HG03439 (cell line): Measurements from ENCODE around the gene SLC6A9.

Experiments used
- ATAC-seq: cut with Tn5 transposase; IDR thresholded peaks from one replicate; pipeline ENCODE4 v1.9.1; 2021; ENCODE audit warnings: mild to moderate bottlenecking, moderate library complexity; ENCODE audit not compliant: unreplicated experiment

SLC6A9 gene

GRCh38 chr1:44029911-44030604 lies 1.2 kb downstream of the SLC6A9 start:
- ATAC-seq: peak; percentile 86

GRCh38 chr1:44029260-44029910 lies 1.9 kb downstream of the SLC6A9 start:
- peak; percentile 25 for ATAC-seq

DNA sequence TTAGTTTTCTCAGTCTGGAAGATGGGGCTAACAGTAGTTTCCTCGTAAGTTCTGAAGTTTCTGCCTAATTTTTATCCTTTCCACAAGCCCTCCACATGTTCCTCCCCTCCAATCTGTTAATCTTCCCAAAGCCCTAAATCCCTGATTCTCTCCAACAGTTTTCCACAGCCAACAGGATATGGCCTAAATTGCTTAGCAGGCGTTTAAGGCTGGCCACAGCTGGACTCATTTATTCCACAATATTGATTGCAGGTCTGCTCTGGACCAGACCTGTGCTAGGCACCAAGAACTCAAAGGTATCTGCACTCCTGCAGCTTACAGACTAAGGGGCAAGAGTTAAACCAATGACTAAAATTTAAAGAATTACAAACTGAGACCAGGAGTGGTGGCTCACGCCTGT lies 3.9 kb downstream of the SLC6A9 start:
- ATAC-seq: no peak

GRCh38 chr1:44025816-44026215 lies 5.4 kb downstream of the SLC6A9 start:
- ATAC-seq: no peak

DNA sequence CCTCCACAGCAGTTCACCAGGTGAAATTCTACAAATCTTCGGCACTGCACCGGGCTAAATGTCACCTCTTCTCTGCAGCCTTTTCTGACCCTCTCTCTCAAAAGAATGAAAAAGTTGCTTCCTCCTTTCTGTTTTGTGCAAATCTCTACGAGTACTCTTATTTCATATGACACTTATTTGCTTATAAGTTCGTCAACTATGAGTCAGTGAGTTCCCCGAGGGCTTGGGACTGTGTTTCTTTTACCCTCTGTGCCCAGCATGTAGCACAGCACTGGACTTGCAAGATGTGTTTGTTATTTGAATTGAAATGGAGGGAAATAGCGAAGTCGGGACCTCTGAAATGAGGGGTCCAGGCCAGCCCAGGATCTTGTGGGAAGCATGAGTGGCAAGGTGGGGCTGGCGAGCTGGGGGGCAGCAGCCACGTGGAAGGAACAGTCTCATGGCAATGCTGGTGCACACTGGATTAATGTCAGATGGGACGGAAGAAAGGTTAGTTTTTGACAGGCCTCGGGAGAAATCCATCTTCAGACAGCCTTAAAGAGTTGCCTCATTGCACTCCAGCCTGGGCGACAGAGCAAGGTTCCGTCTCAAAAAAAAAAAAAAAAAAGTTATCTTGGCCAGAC lies 6.2 kb downstream of the SLC6A9 start:
- ATAC-seq: no peak

DNA sequence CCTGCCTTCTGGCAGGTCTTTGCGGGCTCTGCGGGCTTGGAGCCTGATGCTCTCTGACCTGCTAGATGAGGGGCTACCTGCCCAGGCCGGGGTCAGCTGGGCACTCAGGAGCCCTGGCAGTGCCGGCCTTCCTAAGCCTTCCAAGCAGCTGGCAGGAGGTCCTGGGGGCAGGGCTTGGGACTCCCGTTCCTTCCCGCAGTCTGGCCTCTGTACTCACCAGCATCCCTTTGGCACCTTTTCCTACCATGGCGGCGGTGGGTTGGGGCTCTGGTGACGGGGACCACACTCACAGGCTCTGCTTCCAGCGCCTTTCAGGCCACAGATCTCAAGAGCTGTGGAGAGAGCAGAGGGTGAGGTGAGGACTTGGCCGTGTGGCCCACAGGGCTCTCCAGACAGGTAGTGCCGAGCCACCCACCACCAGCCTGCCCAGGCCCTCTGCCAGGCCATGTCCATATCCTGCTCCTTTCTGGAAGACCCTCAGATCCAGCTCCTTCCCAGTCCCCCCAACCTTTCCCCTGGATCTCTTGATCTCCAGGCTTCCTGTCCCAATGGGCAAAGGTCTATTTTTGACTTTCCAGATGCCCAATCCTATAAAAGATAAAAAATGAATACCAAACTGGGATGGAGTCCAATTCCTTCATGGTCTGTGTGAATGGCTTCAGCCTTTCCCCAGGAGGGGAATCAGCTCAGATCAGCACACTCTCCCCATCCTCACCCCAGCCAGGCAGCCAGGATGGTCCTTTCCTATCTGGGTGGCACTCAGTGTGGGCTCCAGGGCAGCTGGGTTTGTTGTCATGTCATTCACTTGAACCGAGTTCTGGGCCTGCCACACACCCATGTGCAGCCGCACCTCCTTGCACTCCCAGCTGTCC lies 7.0 kb downstream of the SLC6A9 start:
- ATAC-seq: no peak

GRCh38 chr1:44021581-44022321 lies 9.5 kb downstream of the SLC6A9 start:
- no peak for ATAC-seq

- ATAC-seq: no peak
These were observed 10.1 kb downstream of the SLC6A9 start for GRCh38 chr1:44021156-44021555.

GRCh38 chr1:44020464-44020863 lies 10.8 kb downstream of the SLC6A9 start:
- ATAC-seq: no peak

DNA sequence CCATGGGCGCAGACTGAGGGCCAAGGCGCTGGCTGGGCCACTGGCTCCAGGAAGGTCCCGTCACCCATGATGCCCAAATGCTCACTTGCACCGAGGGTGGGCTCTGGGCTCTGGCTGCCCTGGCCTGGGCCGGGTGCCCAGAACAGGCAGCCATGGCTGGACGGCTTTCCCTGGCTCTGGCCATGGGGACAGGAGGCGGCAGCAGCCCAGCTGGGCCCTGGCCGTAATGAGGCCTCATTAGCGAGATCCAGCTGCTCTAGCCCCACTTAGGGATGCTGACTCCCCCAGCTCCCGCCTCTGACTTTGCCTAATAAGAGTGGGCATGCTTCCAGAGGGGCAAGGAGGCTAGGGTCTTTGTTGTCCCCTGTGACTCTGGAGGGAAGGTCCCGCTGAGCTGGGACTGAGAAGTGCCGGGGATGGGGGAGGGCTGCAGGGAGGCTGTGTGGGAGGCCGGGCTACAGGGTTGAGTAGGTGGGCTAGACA lies 11.8 kb downstream of the SLC6A9 start:
- no peak for ATAC-seq

DNA sequence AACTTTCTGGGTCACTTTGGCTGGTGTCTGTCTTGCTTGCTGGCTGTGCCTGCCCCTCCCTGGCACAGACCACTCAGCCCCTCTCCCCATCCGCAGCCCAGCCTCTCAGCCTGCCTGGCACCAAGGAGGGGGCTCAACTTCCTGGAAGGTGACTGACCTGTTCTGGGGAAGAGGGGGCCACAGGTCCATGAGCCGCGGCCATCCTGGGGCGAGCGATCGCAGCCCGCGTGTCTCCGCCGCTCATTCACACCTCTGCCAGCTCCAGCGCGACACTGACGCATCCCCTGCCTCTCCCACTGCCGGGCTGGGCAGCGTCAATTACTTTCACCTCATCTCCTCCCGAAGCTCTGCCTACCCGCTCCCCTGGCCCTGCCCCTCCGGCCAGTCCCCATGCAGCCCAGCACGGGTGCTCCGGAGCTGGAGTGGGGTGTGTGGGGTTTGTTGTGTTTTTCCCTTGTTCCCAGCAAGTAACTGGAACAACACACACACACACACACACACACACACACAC lies 14.3 kb downstream of the SLC6A9 start:
- ATAC-seq: no peak

DNA sequence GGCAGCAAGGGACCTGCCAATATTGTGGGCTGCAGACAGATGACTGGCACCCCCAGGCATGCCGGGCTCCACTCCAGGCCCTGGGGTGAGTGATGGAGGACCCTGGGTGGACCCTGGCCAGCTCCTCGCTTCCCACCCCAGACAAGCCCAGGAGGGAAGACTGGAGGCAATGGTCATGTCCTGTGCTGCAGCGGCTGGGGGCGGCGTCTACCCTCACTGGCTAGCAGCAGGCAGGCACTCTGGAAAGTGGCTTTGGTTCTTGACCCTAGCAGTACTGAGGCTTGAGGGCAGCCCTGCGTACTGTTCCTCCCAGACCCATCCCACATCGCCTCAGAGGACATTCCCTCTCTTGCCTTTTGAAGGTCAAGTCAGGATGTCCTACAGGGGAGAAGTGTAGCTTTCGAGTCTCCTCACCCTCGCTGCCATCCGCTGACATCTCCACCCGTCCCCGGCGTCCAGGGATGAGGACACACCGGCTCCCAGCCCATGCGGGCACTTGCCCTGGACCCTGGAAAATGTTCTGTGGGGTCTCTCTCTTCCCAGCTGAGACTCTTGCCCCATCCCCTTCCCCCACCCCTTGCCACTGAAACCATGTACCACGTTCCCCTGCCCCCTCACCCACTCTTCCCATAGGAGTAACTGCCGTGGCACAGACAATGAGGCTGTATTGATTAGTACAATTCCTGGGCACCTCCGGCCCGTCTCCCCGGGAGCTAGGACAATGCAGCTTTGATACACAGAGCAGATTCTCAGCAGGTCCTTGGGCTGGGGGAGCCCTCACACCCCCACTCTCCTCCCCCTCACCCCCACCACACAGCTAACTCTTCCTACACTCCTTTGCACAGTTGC lies 15.0 kb downstream of the SLC6A9 start:
- no peak for ATAC-seq

DNA sequence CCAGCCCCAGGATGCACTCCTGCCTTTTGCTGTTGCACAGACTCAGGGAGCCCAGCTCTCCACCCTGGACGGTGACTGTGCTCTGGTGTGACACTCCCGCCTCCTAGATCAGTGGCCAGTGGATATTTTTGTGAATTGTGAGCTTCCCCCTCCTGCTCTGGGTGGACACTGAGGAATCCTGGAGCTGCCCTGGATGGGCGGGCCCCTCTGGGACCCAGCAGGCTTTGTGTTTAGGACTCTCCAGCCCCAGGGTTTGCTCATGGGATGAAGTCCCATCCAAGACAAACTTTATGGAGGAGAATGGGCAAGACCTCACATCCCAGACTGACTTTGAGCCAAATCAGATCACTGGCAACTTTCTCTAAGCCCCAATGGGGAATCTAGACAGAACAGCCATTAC lies 16.1 kb downstream of the SLC6A9 start:
- ATAC-seq: no peak

DNA sequence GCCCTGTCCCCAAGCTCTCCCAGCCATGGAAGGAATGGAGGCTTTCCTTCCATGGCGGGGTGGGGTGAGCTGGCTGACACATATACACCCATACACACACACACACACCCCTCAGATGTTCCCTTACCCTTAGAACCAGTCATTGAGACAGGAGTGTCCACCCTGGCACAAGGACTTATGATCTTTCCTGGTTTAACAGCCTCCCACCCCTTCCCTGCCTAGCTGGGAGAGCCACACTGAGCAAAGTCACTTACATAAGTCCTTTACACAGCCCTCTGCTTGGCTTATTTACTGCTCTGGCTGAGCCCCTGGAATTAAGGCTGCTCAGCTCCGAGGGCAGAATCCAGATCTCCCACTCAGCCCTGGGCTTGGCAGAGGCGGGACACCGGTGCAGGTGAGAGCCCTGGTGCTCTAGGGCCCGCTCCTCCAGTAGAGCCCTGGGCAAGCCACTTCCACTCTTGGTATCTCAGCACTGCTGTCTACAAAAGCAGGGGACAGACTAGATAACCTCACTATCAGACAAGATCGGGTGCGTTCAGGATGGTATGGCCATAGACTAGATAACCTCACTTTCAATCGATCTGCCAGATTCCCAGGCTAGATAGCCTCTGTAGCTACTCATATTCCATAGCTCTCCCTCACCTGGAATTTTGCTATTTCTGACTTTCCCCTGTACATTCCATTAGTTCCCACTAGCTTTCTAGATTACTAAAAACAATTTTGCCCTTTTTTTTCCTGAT lies 16.7 kb downstream of the SLC6A9 start:
- ATAC-seq: no peak

GRCh38 chr1:44013949-44014348 lies 17.3 kb downstream of the SLC6A9 start:
- no peak for ATAC-seq

- ATAC-seq: no peak
These were observed 18.2 kb downstream of the SLC6A9 start for GRCh38 chr1:44012941-44013609.

- ATAC-seq: no peak
These were observed 18.9 kb downstream of the SLC6A9 start for GRCh38 chr1:44012404-44012803.

DNA sequence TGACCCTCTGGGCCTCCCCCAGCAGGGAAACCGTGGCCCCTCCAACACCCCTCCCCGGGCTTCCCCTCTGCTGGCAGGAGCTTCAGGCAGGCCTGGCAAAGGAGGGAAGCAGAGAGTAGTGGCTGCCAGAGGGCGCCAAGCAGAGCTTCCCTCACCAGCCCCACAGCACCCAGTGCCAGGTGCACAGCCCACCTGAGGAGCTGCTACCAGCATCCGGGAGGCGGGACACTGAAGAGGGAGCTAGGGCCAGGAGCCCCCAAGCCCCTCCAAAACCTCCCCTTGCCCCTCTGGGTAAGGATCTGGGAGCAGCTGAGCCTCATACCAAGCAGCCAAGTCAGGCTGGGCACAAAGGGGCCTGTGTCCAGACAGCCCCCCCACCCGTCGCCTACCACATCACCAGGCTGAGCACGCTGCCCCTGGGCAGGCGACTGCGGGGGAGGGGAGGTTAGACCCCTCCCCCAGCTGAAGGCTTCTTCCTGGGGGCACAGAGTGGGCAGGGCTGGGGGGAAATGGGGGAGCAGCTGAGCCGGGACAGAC lies 20.3 kb downstream of the SLC6A9 start:
- no peak for ATAC-seq
